ENCODE results near the gene VPS41. TPM values are rescaled to one million over a fixed set of nuclear protein-coding genes. Genes with fewer than 3 reads are reported as not detected.

VPS41 gene
- total and polyA plus RNA-seq, 10 of the 15 experiments (the other 5 are each of a cell fraction or from before 2014, with no cell fraction given), result 15.3 to 63.2 (median 47.0) TPM

- in situ Hi-C loops (cut with MboI) (no loop called here), intact Hi-C loops (cut with micrococcal nuclease; ENCODE audit: unreplicated experiment) (no loop called here)
- Histone ChIP-seq H3K27ac (ENCODE audit: control insufficient read depth, insufficient read depth) (no peak overlapping the region), H3K4me3 (no peak overlapping the region), H3K4me1 (ENCODE audit: control insufficient read depth, insufficient read depth, low read length) (no peaks in the 10 kb centered on the region), H2AFZ (ENCODE audit: control insufficient read depth, low read depth, low read length) (no peak overlapping the region), H3K79me2 (ENCODE audit: control insufficient read depth, insufficient read depth, low read length) (no peaks in the 10 kb centered on the region), H3K36me3 (ENCODE audit: control insufficient read depth in 2 of 2, insufficient read depth in 2 of 2, low read length in 1 of 2) (peaks cover 0 to 9% of the 10 kb centered on the region in 2 experiments; a peak in 2 of 4 replicates), H3K4me2 (ENCODE audit: control insufficient read depth, insufficient read depth) (no peak overlapping the region), H4K20me1 (ENCODE audit: control insufficient read depth, insufficient read depth) (no peaks in the 10 kb centered on the region), H3K27me3 (replicated peaks in 1 of 2; ENCODE audit: control insufficient read depth in 2 of 2, insufficient read depth in 2 of 2, low read length in 1 of 2) (no peaks in the 10 kb centered on the region), H3K9ac (ENCODE audit: control insufficient read depth, insufficient read depth, low read length) (no peak overlapping the region), H3K9me3 (replicated peaks; ENCODE audit: control insufficient read depth, insufficient read depth, low read length) (no peaks in the 10 kb centered on the region)
- CTCF ChIA-PET, result no interaction called here
- RAD21 ChIA-PET (ENCODE audit: unreplicated experiment), result no interaction called here
- DNase-seq (ENCODE audit: low read depth, low spot score), result no peak
- over 99% methylated on average over 5 of the region's 5 CpGs for WGBS (ENCODE audit: insufficient coverage, insufficient replicate concordance, low lambda C conversion rate, missing lambda C conversion rate)
- ATAC-seq, result no peak
- FAIRE-seq, result no peak
- BruUV-seq (replicated peaks), result no TSS peak
- TF ChIP-seq EGR1 (IDR thresholded peaks at IDR 0.05; ENCODE audit: borderline replicate concordance in 1 of 2, low read depth in 2 of 2, low read length in 2 of 2) (no peak), ZNF207 (IDR thresholded peaks at IDR 0.05; ENCODE audit: borderline replicate concordance) (no peak), ZNF217 (IDR thresholded peaks at IDR 0.05) (no peak)
- TF ChIP-seq, protein P1, sequence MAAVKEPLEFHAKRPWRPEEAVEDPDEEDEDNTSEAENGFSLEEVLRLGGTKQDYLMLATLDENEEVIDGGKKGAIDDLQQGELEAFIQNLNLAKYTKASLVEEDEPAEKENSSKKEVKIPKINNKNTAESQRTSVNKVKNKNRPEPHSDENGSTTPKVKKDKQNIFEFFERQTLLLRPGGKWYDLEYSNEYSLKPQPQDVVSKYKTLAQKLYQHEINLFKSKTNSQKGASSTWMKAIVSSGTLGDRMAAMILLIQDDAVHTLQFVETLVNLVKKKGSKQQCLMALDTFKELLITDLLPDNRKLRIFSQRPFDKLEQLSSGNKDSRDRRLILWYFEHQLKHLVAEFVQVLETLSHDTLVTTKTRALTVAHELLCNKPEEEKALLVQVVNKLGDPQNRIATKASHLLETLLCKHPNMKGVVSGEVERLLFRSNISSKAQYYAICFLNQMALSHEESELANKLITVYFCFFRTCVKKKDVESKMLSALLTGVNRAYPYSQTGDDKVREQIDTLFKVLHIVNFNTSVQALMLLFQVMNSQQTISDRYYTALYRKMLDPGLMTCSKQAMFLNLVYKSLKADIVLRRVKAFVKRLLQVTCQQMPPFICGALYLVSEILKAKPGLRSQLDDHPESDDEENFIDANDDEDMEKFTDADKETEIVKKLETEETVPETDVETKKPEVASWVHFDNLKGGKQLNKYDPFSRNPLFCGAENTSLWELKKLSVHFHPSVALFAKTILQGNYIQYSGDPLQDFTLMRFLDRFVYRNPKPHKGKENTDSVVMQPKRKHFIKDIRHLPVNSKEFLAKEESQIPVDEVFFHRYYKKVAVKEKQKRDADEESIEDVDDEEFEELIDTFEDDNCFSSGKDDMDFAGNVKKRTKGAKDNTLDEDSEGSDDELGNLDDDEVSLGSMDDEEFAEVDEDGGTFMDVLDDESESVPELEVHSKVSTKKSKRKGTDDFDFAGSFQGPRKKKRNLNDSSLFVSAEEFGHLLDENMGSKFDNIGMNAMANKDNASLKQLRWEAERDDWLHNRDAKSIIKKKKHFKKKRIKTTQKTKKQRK (IDR thresholded peaks at IDR 0.05; ENCODE audit: low read depth, low read length), result no peak
- SMC1A ChIA-PET (ENCODE audit: uncharacterized antibody, unreplicated experiment), result interaction anchor here (1.2 kb wide), 1 partner anchor 13 kb away, joined by 3 read pairs; no protein-coding TSS in a partner anchor
- POLR2A ChIA-PET, result no interaction called here
Observed at GRCh38 chr7:38756521-38756920, 152.5 kb downstream of the VPS41 start.

- H3K27me3 ChIP-seq (replicated peaks in 1 of 2; ENCODE audit: control insufficient read depth in 2 of 2, insufficient read depth in 2 of 2, low read length in 1 of 2), result no peaks in the 10 kb centered on the region
- H3K79me2 ChIP-seq (ENCODE audit: control insufficient read depth, insufficient read depth, low read length), result no peaks in the 10 kb centered on the region
- SMC1A ChIA-PET (ENCODE audit: uncharacterized antibody, unreplicated experiment), result no interaction called here
- no peaks in the 10 kb centered on the region for H3K9me3 ChIP-seq (replicated peaks; ENCODE audit: control insufficient read depth, insufficient read depth, low read length)
- CTCF ChIA-PET, result no interaction called here
- no peak overlapping the region for H3K9ac ChIP-seq (ENCODE audit: control insufficient read depth, insufficient read depth, low read length)
- H3K36me3 ChIP-seq (ENCODE audit: control insufficient read depth in 2 of 2, insufficient read depth in 2 of 2, low read length in 1 of 2), result peaks cover 0 to 10% of the 10 kb centered on the region in 2 experiments; a peak in 2 of 4 replicates
- ATAC-seq (no peak), DNase-seq (ENCODE audit: low read depth, low spot score) (no peak), FAIRE-seq (no peak)
- H3K4me1 ChIP-seq (ENCODE audit: control insufficient read depth, insufficient read depth, low read length), result no peaks in the 10 kb centered on the region
- POLR2A ChIA-PET, result no interaction called here
- H4K20me1 ChIP-seq (ENCODE audit: control insufficient read depth, insufficient read depth), result no peaks in the 10 kb centered on the region
- intact Hi-C loops (cut with micrococcal nuclease; ENCODE audit: unreplicated experiment) (no loop called here), in situ Hi-C loops (cut with MboI) (no loop called here)
- no peak overlapping the region for H3K27ac ChIP-seq (ENCODE audit: control insufficient read depth, insufficient read depth)
- H3K4me3 ChIP-seq, result no peak overlapping the region
- BruUV-seq (replicated peaks), result no TSS peak
- H3K4me2 ChIP-seq (ENCODE audit: control insufficient read depth, insufficient read depth), result no peak overlapping the region
- RAD21 ChIA-PET (ENCODE audit: unreplicated experiment), result no interaction called here
- H2AFZ ChIP-seq (ENCODE audit: control insufficient read depth, low read depth, low read length), result no peak overlapping the region
- 88% methylated on average over 4 of the region's 4 CpGs for WGBS (ENCODE audit: insufficient coverage, insufficient replicate concordance, low lambda C conversion rate, missing lambda C conversion rate)
- TF ChIP-seq RCOR1 (conservative IDR thresholded peaks at IDR 0.05; ENCODE audit: low read depth, low read length) (no peak), CHD2 (IDR thresholded peaks at IDR 0.05; ENCODE audit: borderline replicate concordance, low read depth, low read length) (no peak), IRF4 (IDR thresholded peaks at IDR 0.05; ENCODE audit: low read depth, low read length) (no peak), CEBPB (IDR thresholded peaks at IDR 0.05; ENCODE audit: borderline replicate concordance in 1 of 2, low read depth in 2 of 2, low read length in 2 of 2) (no peak), MTA2 (IDR thresholded peaks at IDR 0.05; ENCODE audit: low read depth) (no peak), POU2F2 (IDR thresholded peaks at IDR 0.05; ENCODE audit: borderline replicate concordance, low read depth, low read length) (no peak), BCL11A (IDR thresholded peaks at IDR 0.05; ENCODE audit: low read depth, low read length) (no peak), PAX5 (IDR thresholded peaks at IDR 0.05; ENCODE audit: borderline replicate concordance, low read depth, low read length) (no peak), EGR1 (IDR thresholded peaks at IDR 0.05; ENCODE audit: borderline replicate concordance in 1 of 2, low read depth in 2 of 2, low read length in 2 of 2) (no peak), YY1 (IDR thresholded peaks at IDR 0.05; ENCODE audit: low read depth, low read length) (no peak), RB1 (IDR thresholded peaks at IDR 0.05; ENCODE audit: borderline replicate concordance) (no peak), RFX5 (IDR thresholded peaks at IDR 0.05; ENCODE audit: low read depth, low read length) (no peak), RELA (IDR thresholded peaks at IDR 0.05; ENCODE audit: borderline replicate concordance, partially characterized antibody) (no peak)
- TF ChIP-seq, protein P2, sequence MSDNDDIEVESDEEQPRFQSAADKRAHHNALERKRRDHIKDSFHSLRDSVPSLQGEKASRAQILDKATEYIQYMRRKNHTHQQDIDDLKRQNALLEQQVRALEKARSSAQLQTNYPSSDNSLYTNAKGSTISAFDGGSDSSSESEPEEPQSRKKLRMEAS (IDR thresholded peaks at IDR 0.05; ENCODE audit: low read depth, low read length), result no peak
Observed at GRCh38 chr7:38753347-38753746, 155.6 kb downstream of the VPS41 start.
